Hair follicular keratinocyte (primary cell): Measurements from ENCODE around the gene TARBP1. TPM values are rescaled to one million over a fixed set of nuclear protein-coding genes. Genes with fewer than 3 reads are reported as not detected.

ENCODE experiments used
- total RNA-seq: library from RNA; depleted of rRNA; stranded (reverse); fragments of >200 nt; gene quantifications from 2 replicates; pipeline ENCODE4 v1.2.3, GENCODE V29; 2015

Gene TARBP1, protein sequence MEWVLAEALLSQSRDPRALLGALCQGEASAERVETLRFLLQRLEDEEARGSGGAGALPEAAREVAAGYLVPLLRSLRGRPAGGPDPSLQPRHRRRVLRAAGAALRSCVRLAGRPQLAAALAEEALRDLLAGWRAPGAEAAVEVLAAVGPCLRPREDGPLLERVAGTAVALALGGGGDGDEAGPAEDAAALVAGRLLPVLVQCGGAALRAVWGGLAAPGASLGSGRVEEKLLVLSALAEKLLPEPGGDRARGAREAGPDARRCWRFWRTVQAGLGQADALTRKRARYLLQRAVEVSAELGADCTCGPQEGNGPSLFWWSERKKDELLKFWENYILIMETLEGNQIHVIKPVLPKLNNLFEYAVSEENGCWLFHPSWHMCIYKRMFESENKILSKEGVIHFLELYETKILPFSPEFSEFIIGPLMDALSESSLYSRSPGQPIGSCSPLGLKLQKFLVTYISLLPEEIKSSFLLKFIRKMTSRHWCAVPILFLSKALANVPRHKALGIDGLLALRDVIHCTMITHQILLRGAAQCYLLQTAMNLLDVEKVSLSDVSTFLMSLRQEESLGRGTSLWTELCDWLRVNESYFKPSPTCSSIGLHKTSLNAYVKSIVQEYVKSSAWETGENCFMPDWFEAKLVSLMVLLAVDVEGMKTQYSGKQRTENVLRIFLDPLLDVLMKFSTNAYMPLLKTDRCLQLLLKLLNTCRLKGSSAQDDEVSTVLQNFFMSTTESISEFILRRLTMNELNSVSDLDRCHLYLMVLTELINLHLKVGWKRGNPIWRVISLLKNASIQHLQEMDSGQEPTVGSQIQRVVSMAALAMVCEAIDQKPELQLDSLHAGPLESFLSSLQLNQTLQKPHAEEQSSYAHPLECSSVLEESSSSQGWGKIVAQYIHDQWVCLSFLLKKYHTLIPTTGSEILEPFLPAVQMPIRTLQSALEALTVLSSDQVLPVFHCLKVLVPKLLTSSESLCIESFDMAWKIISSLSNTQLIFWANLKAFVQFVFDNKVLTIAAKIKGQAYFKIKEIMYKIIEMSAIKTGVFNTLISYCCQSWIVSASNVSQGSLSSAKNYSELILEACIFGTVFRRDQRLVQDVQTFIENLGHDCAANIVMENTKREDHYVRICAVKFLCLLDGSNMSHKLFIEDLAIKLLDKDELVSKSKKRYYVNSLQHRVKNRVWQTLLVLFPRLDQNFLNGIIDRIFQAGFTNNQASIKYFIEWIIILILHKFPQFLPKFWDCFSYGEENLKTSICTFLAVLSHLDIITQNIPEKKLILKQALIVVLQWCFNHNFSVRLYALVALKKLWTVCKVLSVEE (N-terminal part only)
- 12.9 and 30.6 TPM in 2 replicates for total RNA-seq

DNA sequence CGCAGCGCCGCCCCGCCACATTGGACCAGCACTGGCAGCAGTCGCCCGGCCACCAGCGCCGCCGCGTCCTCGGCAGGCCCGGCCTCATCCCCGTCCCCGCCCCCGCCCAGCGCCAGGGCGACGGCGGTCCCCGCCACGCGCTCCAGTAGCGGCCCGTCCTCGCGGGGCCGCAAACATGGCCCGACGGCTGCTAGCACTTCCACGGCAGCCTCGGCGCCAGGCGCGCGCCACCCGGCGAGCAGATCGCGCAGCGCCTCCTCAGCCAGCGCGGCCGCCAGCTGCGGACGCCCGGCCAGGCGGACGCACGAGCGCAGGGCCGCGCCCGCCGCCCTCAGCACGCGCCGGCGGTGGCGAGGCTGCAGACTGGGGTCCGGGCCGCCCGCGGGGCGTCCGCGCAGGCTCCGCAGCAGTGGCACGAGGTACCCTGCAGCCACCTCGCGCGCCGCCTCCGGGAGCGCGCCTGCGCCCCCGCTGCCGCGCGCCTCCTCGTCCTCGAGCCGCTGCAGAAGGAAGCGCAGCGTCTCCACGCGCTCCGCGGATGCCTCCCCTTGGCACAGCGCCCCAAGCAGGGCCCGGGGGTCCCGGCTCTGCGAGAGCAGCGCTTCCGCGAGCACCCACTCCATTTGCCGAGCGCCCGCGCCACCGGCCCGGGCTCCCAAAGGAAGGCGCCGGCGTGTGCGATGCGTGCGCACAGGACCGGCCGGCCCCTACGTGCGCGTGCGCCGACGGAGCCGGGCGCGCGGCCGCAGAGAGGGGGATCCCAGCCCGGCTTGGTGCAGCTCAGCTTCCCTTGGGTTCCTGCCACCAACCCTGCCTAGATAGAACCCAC is at the start of gene TARBP1:
Gene TARBP1, minus strand, starts transcription at position 699 of the 829 bp plus-strand sequence. Its CDS starts 76 bp downstream, at position 623.

DNA sequence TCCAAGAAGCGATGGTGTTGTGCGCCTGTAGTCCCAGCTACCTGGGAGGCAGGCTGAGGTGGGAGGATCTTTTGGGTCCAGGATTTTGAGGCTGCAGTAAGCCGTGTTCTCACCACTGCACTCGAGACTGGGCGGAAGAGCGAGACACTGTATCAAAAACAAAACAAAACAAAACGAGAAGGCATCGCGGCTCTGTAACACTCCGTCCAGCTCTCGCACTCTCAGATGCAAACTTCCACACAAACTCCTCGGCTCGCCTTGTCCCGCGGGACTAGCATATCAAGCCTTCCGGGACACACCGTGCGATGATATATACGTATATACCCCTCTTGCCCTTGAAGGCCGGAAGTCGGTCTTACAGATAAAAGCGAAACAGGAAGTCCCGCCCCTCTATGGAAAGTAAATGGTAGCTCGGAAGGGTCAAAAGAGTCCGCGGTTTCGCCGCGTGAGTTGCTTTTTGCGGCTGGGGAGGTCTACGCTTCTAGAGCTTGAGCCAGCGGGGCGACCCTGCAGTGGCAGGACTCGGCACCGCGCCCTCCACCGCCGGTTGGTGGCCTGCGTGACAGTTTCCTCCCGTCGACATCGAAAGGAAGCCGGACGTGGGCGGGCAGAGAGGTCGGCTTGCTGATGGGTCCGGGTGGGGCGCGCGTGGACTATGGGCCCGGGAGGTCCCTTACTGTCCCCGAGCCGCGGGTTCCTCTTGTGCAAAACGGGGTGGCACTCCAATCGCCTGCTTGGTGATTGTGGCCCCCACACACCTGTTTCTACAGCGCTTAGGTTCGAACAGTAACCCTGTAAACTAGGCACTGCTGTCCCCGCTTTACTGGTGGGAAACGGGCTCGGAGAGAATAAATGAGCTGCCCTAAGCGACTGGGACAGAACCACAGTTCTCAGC is 105.7 kb downstream of the TARBP1 start, which contains the start of gene COA6:
Gene COA6, plus strand, starts transcription at position 393 of the 895 bp plus-strand sequence. Its CDS starts 11 bp downstream, at position 404.

Other genes starting within 250 kb of the TARBP1 start
- gene COA6, start 105.7 kb downstream of the TARBP1 start, total RNA-seq = 29.8 and 61.0 TPM in 2 replicates
- gene IRF2BP2, start 131.0 kb upstream of the TARBP1 start, total RNA-seq = 56.8 and 74.6 TPM in 2 replicates